Measurements from ENCODE around the gene MAML2. TPM values are rescaled to one million over a fixed set of nuclear protein-coding genes. Genes with fewer than 3 reads are reported as not detected.

Gene MAML2
- polyA plus RNA-seq (ENCODE audit: insufficient read length in 4 of 4): 10 to 100 TPM; 27.8 to 33.5 (median 32.1) TPM

DNA sequence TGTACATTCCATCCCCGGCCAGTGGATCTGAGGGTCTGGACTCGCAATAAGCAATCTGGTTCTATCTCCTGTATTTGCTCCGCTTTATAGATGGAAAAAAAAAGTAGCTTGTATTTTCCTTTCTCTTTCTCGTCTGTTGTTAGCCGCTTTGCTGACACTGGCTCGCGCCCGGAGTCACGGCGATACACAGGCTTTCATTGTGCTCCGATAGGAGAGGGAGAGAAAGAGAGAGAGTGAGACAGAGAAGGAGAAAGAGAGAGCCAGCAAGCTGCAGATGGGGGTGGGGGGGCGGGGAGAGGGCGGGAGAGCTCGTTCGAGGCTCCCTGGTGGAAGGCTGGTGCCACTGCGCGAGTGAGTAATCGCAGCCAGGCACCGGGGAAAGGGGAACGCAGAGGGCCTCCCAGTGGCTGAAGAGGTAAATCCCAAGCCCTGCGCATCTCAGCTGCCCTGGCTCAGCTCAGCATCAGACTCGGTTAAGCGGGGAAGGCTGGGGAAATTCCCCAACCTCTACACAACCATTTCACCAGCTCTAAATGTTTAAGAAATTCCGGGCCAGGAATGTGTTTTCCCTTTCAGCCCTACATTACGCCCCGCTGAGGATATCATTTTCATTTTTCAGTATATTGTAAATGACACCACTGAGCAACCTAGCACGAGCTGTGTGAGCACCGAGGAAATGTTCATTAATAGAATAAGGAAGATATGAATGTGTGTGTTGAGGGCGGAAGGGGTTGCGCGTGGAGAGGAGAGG, at the start of gene MAML2:
MAML2 (minus strand) TSS at position 235 of the 751 bp plus-strand sequence. CDS start 1,300 bp downstream, outside the sequence.
- peak in 3 of 4 donors; percentile 85 to 87 (median 86) for DNase-seq (ENCODE audit: low read depth in 4 of 4, low spot score in 3 of 4)

DNA sequence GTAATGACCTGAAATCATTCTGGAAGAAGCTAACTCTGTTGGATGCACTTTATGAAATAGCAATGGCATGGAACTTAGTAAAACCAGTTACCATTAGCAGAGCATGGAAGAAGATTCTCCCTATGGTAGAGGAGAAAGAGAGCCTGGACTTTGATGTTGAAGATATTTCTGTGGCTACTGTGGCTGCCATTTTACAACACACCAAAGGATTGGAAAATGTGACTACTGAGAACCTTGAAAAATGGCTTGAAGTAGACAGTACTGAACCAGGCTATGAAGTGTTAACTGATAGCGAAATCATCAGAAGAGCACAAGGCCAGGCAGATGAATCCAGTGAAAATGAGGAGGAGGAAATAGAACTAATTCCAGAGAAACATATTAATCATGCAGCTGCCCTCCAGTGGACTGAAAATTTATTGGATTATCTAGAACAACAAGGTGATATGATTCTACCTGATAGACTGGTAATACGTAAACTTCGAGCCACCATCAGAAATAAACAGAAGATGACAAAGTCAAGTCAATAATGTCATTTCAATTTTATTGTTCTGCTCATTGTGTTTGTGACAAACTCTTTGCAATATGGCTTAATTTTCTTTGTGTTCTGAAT, 48.8 kb upstream of the MAML2 start:
- no peak for DNase-seq (ENCODE audit: low read depth in 4 of 4, low spot score in 3 of 4)

DNA sequence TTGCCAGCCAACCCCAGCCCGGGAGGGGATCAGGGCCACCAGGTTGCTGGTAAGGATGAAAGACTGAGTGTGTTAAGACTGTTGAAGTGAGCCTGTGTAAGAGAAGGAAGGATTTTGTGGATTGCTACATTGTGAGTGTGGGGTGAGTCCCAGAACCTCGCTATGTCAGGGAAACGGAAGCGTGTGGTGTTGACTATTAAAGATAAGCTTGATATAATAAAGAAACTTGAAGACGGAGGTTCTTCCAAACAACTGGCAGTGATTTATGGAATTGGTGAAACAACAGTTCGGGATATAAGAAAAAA, 47.4 kb upstream of the MAML2 start:
- DNase-seq (ENCODE audit: low read depth in 4 of 4, low spot score in 3 of 4): peak in 2 of 4 donors; percentile 6 to 27

- peak; percentile 85 to 95 (median 92) for DNase-seq (ENCODE audit: low read depth in 4 of 4, low spot score in 3 of 4)
These were observed 46.9 kb upstream of the MAML2 start, which contains the start of the genes CCDC82 and JRKL for GRCh38 chr11:96389720-96390487. Gene CCDC82 (minus strand): TSS chr11:96389912. CDS start chr11:96384747, 5,165 bp downstream. Gene JRKL (plus strand): TSS chr11:96390013. CDS start chr11:96390650, 637 bp downstream.

DNA sequence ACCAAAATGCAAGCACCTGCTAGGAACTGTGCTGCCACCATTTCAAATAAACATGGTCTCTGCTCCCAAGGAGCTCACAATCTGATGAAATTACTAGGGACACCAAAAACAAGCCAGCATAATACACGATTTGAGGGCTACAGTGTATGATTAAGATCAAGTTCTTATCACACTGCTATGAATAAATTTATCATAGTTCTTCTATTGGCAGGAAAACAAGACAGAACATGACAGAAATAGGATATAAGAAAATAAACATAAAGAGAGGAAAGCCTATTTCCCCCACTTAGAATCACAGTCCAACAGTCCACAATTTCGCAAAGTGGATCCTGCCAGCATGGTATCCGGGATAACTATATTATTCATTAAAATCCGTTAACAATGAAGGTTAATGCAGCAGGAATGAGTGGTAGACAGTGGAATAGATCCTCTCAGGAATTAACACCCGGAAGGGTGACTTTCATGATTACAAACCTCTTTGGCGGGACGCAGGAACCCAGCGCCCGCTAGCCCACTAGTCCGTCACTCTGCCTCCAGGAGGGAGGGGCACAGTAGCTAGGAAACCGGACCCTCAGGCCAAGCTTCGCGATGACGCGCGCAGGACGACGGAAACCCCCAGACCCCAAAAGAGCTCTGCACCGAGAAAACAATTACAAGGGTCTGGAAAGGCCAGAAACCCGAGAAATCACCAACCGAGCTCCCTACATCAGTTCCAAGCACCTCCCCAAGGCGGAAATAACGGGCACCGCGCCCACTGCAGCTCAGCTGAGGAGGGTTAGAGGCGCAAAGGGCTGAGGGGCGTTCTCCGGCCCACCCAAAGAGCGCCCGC, 46.1 kb upstream of the MAML2 start:
- DNase-seq (ENCODE audit: low read depth in 4 of 4, low spot score in 3 of 4): peak in 2 of 4 donors; percentile 66 to 68

GRCh38 chr11:96385187-96385586, 42.2 kb upstream of the MAML2 start:
- DNase-seq (ENCODE audit: low read depth in 4 of 4, low spot score in 3 of 4): no peak

- DNase-seq (ENCODE audit: low read depth in 4 of 4, low spot score in 3 of 4): no peak
These were observed 41.2 kb upstream of the MAML2 start for GRCh38 chr11:96384156-96384555.

DNA sequence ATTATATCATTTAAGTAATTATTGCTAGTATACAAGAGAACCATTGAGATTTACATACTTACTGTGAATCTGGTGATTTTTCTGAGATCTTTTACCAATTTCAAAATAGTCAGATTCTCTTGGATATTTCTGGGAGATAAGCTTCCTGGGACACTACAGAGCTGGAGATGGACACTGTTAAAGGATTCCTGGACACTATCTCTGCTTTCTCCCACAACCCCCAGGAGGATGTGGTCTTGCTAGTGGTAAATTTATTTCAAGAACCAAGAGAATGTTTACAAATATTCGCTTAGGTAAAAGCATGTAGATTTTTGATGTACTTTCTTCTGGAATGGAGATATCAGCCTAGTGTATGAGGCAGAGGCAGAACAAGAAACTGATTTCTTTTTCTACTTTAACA, 33.8 kb upstream of the MAML2 start:
- DNase-seq (ENCODE audit: low read depth in 4 of 4, low spot score in 3 of 4): no peak

- no peak for DNase-seq (ENCODE audit: low read depth in 4 of 4, low spot score in 3 of 4)
These were observed 30.8 kb upstream of the MAML2 start for GRCh38 chr11:96373826-96374225.

DNA sequence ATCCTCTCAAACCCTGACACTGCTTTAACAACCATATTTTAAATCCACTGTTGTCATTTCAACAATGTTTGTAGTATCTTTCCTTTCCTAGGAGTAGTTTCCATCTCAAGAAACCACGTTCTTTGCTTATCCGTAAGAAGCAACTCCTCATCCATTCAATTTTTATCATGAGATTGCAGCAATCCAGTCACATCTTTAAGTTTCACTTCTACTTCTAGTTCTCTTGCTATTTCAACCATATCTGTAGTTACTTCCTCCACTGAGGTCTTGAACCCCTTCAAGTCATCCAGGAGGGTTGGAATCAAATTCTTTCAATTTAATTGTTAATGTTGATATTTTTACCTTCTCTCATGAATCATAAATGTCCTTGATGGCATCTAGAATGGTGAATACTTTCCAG, 24.3 kb upstream of the MAML2 start:
- no peak for DNase-seq (ENCODE audit: low read depth in 4 of 4, low spot score in 3 of 4)

- no peak for DNase-seq (ENCODE audit: low read depth in 4 of 4, low spot score in 3 of 4)
These were observed 23.0 kb upstream of the MAML2 start for GRCh38 chr11:96366024-96366423.

GRCh38 chr11:96365493-96365892, 22.5 kb upstream of the MAML2 start:
- DNase-seq (ENCODE audit: low read depth in 4 of 4, low spot score in 3 of 4): no peak

- no peak for DNase-seq (ENCODE audit: low read depth in 4 of 4, low spot score in 3 of 4)
These were observed 18.8 kb upstream of the MAML2 start for GRCh38 chr11:96361778-96362177.

- no peak for DNase-seq (ENCODE audit: low read depth in 4 of 4, low spot score in 3 of 4)
These were observed 15.3 kb upstream of the MAML2 start for GRCh38 chr11:96358321-96358720.

DNA sequence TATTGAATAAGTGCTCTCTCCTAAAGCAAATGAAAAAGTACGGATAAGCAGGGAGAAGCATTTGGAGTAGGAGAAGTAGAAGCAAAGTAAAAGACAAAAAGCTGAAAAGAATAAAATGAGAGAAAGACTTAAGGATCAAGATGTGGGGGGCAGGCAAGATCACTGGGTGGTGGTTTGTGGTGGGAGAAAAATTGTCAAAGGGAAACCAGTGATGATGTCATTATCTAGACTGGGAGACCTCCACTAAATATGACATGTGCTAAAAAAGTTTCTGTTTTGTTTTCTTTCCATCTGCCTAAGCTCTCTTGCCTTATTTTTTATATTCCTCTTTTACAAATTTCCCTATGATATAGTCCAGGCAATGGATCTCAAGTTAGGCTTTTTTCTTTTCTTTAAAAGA, 14.8 kb upstream of the MAML2 start:
- no peak for DNase-seq (ENCODE audit: low read depth in 4 of 4, low spot score in 3 of 4)

DNA sequence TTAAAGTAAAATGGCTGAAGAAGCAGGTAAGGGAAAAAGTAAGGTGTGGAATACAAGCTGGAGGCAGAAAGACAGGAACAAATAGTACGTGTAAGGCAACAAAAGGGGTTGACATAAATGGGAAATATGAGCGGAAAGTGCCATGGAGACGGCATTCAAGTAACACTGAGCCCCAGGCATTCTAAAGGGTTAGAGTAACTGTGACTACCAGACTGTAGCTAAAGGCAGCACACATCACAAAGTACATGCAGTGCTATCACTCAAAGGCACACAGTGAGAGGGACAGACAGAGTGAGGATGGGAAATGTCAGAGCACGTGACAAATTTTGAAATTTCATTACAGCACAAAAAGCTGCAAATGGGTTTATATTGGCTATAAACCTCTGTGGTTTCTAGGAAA, 13.9 kb upstream of the MAML2 start:
- DNase-seq (ENCODE audit: low read depth in 4 of 4, low spot score in 3 of 4): no peak

GRCh38 chr11:96342014-96342960, 708 bp downstream of the MAML2 start:
- DNase-seq (ENCODE audit: low read depth in 4 of 4, low spot score in 3 of 4): no peak

GRCh38 chr11:96341211-96342013, 1.6 kb downstream of the MAML2 start:
- no peak for DNase-seq (ENCODE audit: low read depth in 4 of 4, low spot score in 3 of 4)

- DNase-seq (ENCODE audit: low read depth in 4 of 4, low spot score in 3 of 4): no peak
These were observed 2.5 kb downstream of the MAML2 start for GRCh38 chr11:96340555-96340885.
